HG03575 (cell line): ENCODE data around the gene VAX1.
"Not testable (repeated sequence)": the region's sequence is repeated elsewhere in the genome, so short reads cannot be mapped to it uniquely, and the experiment has no call there.

Source experiments
- ATAC-seq: cut with Tn5 transposase; IDR thresholded peaks from one replicate; pipeline ENCODE4 v1.9.1; 2021; ENCODE audit not compliant: unreplicated experiment, insufficient number of reproducible peaks, low FRiP score; ENCODE audit errors: extremely low read depth

Gene VAX1, protein sequence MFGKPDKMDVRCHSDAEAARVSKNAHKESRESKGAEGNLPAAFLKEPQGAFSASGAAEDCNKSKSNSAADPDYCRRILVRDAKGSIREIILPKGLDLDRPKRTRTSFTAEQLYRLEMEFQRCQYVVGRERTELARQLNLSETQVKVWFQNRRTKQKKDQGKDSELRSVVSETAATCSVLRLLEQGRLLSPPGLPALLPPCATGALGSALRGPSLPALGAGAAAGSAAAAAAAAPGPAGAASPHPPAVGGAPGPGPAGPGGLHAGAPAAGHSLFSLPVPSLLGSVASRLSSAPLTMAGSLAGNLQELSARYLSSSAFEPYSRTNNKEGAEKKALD

DNA sequence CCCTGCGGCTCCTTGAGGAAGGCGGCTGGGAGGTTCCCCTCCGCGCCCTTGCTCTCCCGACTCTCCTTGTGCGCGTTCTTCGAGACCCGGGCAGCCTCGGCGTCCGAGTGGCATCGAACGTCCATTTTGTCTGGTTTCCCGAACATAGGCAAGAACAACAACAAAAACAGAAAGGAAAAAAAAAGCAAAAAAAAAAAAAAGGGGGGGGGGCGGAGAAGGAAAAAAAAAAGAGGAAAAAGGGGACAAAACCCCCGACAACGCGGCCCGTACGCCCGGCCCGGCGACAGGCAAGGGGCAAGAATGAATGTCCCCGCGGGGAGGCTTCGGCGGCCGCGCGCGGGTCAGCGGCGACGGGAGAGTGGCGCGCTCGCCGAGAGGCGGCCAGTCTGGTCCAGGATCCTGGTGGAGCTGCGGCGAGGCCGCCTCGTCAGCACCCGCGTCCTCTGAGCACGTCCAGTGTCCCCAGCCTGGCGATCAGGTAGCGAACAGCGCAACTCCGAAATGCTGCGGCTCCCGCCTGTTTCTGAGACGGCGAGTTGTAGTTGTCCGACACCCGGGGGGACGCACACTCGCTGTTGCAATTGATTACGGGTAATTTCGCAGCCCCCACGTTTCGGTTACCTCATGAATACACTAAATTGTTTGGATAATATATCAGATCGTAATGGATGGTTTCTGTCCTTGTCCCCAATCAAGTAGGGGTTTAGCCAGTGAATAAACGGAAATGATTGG is at the start of gene VAX1:
TSS of gene VAX1 (minus strand) at position 360 of the 732 bp plus-strand sequence. CDS start at position 146, 214 bp downstream.
- no peak for ATAC-seq

DNA sequence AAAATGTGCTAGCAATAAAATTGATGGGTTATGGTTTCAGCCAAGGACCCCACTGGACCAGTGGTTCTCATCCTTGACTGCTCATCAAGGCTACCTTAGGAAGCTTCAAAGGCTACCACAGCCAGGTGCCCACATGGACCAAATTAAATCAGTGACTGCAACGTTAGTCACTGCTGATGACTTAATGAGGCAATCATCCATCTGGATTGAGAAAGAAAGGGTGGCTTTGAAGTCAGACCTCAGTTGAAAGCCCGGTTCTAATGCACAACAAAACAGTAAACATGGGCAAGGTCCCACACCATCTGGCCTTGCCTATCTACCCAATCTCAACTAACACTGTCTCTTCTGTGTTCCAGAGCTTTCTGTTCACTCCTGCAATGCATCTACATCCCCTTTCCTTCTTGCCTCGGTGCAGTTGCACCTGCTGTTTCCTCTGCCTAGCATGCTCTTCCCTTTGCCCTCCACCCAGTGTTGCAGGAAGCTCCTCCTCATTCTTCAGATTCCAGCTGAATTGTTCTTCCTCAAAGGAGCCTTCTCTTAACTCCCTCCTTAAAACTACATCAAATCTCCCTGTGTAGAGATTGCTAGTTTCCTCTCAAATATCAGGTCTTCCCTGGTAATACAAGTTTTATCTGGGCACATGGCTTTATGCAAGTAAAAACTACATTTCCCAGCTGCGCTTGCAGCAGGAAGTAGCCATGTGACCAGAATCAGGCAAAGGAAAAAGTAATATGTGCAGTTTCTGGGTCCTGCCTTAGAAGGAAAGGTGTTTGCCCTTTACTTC is 49.0 kb upstream of the VAX1 start:
- ATAC-seq = no peak

DNA sequence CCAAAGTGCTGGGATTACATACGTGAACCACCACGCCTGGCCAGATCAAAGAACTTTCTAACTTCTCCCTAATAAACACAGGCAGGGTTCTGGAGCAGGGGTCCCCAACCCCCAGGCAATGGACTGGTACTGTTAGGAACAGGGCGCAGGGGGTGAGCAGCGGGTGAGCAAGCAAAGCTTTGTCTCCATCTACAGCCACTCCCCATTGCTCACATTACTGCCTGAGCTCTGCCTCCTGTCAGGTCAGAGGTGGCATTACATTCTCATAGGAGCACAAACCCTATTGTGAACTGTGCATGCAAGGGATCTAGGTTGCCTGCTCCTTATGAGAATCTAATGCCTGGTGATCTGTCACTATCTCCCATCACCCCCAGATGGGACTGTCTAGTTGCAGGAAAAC is 47.7 kb upstream of the VAX1 start:
- not testable (repeated sequence) for ATAC-seq

DNA sequence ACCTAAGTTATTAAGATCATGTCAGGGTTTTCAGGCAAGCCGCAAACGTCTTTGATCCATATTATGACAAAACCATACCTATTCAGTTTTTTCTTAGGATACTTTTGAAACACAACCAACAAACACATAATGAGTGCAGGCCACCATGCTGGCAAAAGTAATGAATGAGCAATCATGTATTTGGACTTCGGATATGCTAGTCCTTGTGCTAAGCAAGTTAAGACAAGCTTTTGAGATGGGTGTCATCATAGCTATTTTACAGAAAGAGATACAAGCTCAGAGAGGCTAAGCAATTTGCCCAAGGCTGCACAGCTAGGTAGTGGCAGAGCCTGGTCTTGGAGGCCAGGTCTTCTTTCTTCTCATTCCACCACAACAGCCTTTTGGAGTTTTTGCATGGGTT is 46.8 kb upstream of the VAX1 start:
- ATAC-seq = no peak

DNA sequence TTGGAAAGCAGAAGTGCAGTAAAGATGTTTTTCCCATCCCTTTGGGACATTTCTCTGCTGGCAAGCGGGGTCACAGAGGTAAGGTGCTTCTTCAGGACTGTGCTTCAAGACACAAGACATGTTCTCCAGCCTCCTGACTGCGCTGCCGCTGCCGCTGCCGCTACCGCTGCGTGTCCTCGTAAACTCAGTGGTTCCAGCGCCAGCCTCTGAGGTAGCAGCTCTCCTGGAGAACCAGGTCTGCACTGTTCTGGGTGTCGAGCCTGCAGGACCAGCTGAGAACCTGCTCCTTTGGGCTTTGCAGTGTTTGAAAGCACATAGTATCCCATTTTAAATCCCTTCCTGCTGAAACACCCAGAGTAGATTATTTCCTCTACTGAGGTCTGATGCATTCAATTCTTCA is 46.2 kb upstream of the VAX1 start:
- no peak for ATAC-seq

DNA sequence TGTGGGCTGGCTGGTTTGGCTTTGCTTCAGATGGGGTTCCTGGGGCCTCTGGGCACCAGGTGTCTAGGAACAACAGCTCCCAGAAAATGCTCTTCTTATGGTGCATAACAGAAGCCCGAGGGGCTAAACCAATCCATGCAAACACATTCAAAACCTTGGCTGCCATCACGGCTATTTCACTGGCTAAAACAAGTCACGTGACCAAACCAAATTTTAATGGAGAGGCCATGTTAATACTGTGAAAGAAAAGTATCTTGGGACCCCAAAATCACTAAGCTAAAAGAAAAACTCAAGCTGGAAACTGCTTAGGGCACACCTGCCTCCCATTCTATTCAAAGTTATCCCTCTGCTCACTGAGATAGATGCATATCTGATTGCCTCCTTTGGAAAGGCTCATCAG is 40.1 kb upstream of the VAX1 start:
- ATAC-seq = no peak

DNA sequence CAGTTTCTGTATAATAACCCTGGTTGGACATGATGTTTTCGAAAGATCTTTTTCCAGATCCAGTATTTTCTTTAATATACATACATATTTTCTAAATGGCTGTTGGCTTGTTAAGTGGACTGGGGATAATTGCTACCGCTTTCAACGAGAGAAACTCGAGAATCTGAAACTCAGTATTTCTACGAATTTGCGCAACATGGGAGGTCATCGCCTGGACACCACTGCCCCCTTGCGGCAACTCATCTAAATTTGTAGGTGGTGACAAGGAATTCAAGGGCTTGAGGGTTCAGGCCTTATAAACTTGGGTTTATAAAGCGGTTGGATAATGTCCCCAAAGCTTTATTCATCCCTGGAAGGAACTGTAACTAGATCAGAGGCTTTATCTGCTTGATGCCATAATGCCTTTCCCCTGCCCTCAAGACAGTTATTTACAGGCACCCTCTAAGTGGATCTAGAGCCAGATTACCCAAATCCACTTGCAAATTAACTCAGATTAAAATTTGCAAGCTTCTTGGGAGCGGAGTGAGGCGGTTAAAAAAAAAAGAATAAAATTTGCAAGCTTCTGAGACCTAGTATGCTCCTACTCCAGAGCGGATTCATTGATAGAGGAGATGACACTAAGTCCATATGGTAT is 37.9 kb upstream of the VAX1 start:
- ATAC-seq = no peak

DNA sequence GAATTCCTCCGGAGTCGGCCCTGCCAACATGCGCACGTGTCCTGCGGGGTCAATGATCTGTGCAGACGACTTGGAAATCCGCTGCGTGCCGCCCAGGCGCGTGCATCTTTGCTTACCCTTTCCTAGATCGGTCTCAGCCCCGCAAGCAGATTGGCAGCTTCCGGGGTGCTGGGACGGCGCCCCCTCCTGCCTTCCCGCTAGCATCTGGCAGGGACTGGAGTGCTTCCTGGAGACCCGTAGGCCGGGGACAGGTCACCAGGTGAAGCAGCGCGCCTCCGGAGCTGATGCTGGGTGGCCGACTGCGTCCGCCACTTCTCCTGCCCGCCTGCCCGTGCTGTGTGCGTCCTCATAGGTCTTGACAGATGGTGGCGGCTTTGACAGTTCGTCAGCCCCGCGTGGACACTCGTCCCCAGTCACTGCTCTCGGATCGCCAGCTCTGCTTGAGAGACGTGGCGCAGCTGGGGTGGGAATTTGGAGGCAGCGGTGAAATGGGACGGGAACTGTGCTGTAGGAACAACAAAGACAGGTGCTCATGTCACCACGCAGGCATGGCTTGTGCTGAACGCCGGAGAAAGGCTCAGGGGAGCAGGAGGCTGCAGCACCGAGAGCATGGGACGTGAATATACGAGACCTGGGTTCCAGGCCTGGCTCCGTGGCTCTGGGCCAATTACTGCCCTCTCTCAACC is 37.3 kb upstream of the VAX1 start:
- no peak for ATAC-seq

DNA sequence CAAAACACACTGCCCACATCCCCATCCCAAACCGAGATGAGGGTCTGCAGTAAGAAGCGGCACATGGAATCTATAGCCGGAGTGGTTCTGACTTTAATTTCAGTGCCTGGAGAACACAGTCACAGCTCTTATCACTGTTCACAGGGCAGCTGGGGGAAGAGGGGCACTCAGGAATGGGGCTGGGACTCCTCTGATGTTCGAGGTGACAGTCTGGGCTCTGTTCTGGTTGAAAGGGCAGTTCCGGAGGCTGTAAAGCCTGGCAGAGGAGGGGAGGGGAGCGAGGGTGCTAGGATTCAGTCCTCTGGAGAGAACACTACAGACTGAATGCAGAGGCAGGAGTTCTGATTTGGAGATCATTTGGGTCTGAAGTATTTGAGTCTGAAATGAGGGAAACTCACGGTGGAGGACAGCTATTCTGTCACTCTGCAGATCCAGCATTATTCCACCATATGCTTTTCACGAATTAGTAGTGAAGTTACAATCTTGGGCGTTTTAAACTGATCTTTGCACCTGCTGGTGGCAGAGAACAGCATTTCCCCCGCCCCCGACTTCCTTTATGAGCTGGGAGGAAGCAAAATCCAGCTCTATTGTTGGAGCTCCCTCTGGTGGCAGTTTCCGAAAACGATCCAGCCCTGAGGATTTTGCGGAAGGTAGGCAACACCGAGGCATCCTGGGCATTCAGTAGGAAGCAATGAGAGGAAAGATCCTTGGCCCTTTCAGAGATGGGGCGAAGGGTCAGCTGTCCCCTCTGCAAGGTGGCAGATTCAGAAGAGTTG is 36.6 kb upstream of the VAX1 start:
- peak; percentile 38 for ATAC-seq

DNA sequence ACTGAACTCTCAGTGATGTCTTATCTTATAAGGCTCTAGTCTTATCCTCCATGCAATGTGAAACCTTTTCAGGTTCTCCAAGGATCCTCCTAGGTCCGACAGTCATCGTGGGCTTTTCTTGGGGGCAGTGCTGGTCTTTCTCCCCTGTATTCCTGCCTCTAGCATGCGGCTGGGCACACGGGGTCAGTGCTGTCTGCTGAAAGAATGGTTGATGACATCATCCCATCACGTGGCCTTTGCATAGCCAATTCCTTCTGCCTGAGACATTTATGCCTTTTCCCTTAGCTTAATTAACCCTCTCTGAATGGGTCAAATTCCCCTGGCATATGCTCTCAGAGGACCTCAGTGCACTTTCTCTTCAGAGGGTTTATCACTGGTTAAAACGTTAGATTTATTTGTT is 32.2 kb upstream of the VAX1 start:
- no peak for ATAC-seq

DNA sequence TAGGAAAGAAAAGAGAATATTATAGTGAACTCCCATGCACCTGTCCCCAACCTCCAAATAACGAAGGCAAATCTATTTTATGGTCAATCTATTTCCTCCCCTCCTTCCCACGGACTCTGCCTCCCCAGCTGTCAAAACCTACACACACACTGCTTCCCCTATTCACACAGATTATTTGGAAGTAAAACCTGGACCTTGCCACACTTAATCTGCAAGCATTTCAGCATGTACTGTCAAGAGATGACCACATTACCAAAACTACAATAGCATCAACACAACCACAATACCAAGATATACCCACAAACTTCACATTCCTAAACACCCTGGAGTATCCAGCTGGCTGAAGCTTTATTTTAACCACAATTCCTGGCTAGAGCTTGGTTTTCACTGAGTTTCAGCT is 31.4 kb upstream of the VAX1 start:
- no peak for ATAC-seq

DNA sequence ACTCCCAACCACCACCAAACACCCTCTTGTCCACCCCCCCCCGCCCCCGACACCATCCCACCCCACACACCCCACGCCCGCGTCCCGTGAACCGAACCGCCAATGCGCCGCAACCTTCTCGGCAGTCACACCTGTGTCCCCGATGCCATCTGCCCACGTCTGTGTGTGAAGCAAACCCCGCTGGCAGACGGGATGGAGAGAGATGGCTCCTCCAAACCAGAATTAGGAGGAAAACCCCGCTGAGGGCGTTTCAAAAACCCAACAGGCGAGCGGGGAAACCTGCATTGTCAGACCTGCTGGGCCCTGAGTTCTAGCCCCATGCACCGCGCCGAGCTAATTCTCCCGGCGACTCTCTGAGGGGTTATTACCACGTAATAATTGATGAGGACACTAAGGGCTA is 30.7 kb upstream of the VAX1 start:
- no peak for ATAC-seq

DNA sequence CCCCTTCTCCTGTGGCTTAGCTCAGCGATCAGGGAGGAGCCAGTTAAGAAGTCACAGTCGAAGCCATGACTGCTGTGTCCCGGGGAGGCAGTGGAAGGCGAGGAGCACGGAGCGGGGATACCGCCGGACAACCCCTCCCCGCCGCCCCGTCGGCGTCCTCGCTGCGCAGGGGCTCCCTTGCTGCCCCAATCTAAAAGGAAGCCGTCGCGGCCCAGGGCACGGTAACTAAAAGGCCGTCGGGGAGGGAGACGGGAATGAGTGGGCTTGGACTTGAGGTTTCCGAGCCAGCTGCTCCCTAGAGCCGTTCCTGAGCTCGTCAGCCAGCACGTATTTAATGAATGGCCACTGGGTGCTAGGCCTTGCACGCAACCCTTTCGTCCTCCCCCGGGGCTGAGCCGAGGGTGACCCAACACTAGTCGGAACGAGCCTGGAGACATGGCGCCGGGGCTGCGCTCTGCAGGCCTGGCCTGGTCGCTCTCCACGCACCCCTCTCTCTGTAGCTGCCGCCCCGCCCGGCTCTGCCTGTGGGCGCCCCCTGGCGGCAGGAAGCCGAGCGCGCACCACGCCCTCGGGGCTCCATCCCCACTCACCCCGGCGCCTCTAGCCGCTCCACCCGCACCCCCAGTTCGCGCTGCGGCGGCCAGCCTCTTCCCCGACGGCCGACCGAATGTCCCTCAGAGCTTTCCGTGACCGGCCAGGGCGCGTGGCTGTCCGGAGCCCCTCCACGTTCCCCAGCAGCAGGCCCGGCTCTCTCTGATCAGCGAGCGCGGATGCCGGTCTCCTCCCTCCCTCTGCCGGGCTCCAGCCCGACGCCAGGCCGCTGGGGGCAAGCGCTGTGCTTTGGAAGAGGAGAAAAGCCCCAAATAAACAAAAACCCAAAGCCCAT is 30.0 kb upstream of the VAX1 start:
- ATAC-seq = peak; percentile 88

DNA sequence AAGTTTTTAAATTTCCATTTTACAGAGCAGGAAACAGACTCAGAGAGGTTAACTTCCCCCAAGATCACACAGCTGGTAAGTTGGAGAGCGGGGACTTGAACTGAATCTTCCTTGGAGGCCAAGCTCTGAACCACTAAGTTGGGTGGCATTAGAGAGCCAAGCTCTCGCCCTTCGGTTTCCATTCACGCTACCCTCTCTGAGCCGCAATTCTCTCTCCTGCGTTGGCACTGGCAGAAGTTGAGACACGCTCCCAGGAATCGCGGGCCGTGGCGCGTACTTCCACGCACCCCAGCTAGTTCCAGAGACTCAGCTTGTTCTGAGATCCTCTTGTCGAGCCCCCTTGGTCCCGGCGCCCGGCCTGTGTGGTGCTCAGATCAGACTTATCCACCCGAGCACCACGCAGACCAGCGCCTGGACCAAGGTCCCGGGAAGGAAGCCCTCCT is 29.3 kb upstream of the VAX1 start:
- ATAC-seq = no peak

DNA sequence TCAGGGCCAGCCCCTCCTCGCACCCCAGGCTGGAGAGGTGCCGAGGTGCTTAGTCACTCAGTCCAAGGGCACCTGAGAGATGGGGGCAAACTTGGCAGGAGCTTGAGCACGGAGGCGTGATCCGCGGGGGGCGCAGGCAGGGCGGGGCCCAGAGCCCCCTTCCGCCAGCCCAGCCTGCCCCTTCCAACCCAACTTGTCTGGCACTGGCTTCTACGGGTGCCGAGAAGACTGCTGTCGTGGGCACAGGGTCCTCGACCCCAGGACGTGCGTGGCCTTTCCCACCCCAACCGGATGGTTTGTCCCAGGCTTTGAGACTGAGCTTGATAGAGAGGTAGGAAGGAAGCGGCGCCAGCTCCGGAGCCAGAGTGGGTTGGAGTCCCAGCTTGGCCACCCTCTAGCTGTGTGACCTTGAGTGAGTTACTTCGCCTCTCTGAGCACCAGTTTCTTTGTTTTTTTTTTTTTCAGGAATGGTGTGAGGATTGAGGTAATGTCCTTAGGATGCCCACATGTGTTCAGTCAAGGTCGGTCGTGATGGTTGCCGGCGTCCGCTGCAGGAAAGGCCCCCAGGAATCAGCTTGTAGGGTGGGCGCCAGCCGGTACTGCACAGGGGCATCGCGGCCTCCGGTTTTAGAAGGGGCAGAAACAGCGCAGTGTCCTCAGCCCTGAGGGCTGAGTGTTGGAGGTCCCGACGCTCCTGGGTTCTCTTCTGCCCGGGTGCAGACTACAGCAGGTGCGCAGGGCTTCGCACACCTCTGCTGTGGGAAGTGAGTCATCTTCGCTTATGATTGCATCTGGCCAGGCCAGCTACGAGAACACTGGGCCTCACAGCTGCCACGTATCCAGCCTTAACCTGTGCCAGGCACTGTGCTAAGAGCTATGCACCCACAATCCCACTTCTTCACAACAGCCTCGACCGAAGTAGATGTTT is 28.6 kb upstream of the VAX1 start:
- no peak for ATAC-seq
